Endothelial cell (in vitro differentiated cells): ENCODE data around the gene ATP6V1G1. TPM values are rescaled to one million over a fixed set of nuclear protein-coding genes. Genes with fewer than 3 reads are reported as not detected.

Experiments used
- DNase-seq: peaks from one replicate; pipeline ENCODE4 v3.0.0; 2021; ENCODE audit warnings: low spot score
- H3K27ac Mint-ChIP-seq: one replicate; pipeline ENCODE4 v1.8.0; 2021; ENCODE audit warnings: mixed read lengths, inconsistent platforms; ENCODE audit not compliant: unreplicated experiment
- H3K27me3 Mint-ChIP-seq: one replicate; pipeline ENCODE4 v1.8.0; 2021; ENCODE audit warnings: mild to moderate bottlenecking, moderate library complexity, mixed read lengths, inconsistent platforms; ENCODE audit not compliant: unreplicated experiment
- H3K36me3 Mint-ChIP-seq: one replicate; pipeline ENCODE4 v1.8.0; 2021; ENCODE audit warnings: mild to moderate bottlenecking, low read depth, mixed read lengths, inconsistent platforms; ENCODE audit not compliant: unreplicated experiment
- H3K4me1 Mint-ChIP-seq: one replicate; pipeline ENCODE4 v1.8.0; 2021; ENCODE audit warnings: mild to moderate bottlenecking, mixed read lengths, inconsistent platforms; ENCODE audit not compliant: unreplicated experiment
- H3K4me3 Mint-ChIP-seq: one replicate; pipeline ENCODE4 v1.8.0; 2021; ENCODE audit warnings: mild to moderate bottlenecking, mixed read lengths, inconsistent platforms; ENCODE audit not compliant: unreplicated experiment
- H3K9me3 Mint-ChIP-seq: one replicate; pipeline ENCODE4 v1.8.0; 2021; ENCODE audit warnings: mixed read lengths, inconsistent platforms; ENCODE audit not compliant: unreplicated experiment
- CTCF ChIP-seq: fragments of 200-600 bp; sonication (generic); IDR thresholded peaks from one replicate; pipeline ENCODE4 v1.5.0; 2021; ENCODE audit warnings: antibody characterized with exemption; ENCODE audit not compliant: unreplicated experiment
- long read RNA-seq: library from polyadenylated mRNA; unstranded; transcript quantifications from one replicate; pipeline ENCODE4 v2.0.0, GENCODE V29; 2020; ENCODE audit not compliant: unreplicated experiment
- total RNA-seq: library from RNA; stranded (reverse); fragmentation: NEBNext Ultra II Directional; extraction: Animal tissue kit (Norgen Biotek cat#: 25700); gene quantifications from one replicate; pipeline ENCODE4 v1.2.1, GENCODE V29; 2021; ENCODE audit not compliant: unreplicated experiment

ATP6V1G1 gene
- total RNA-seq = 96.0 TPM
- long read RNA-seq, transcript ATP6V1G1-201 (3 exons, 1,080 nt) = major isoform, 114 of 116 reads
- long read RNA-seq, partial matches to known transcripts = 0 of 116 reads
- long read RNA-seq, other reads (novel, unspliced or antisense) = 2 of 116 reads

- Mint-ChIP-seq H3K9me3 (no peaks in the 10 kb centered on the region), H3K4me3 (peak within 1 kb of the TSS; percentile 99), H3K27ac (peak within 1 kb of the TSS; percentile 95), H3K4me1 (peaks cover 48% of the 10 kb centered on the region), H3K27me3 (peaks cover 11% of the 10 kb centered on the region), H3K36me3 (peaks cover 7% of the 10 kb centered on the region)
- peak; percentile 98 for DNase-seq
- TF ChIP-seq CTCF = no peak
Observed at GRCh38 chr9:114587345-114588202, at the start of gene ATP6V1G1. Gene ATP6V1G1, plus strand, starts transcription at chr9:114587769. Its CDS starts 70 bp downstream, at chr9:114587839.

DNA sequence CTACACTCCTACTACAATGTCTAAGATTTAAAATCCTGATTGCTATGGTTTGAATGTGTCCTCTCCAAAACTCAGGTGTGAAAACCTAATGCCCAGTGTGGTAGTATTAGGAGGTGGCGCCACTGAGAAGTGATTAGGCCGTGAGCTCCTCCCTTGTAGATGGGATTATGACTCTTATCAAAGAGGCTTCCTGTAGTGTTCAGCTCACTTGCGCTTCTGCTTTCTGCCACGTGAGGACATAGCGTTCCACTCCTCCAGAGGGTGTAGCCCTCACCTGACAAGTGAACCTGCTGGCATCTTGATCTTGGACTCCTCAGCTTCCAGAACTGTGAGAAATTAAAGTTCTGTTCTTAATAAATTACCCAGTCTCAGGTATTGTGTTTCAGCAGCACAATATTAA, 49.3 kb upstream of the ATP6V1G1 start:
- Mint-ChIP-seq H3K4me3 (no peak overlapping the region), H3K27me3 (peaks cover 2% of the 10 kb centered on the region), H3K27ac (no peak overlapping the region), H3K9me3 (no peaks in the 10 kb centered on the region), H3K36me3 (no peaks in the 10 kb centered on the region), H3K4me1 (no peaks in the 10 kb centered on the region)
- no peak for DNase-seq
- no peak for TF ChIP-seq CTCF

DNA sequence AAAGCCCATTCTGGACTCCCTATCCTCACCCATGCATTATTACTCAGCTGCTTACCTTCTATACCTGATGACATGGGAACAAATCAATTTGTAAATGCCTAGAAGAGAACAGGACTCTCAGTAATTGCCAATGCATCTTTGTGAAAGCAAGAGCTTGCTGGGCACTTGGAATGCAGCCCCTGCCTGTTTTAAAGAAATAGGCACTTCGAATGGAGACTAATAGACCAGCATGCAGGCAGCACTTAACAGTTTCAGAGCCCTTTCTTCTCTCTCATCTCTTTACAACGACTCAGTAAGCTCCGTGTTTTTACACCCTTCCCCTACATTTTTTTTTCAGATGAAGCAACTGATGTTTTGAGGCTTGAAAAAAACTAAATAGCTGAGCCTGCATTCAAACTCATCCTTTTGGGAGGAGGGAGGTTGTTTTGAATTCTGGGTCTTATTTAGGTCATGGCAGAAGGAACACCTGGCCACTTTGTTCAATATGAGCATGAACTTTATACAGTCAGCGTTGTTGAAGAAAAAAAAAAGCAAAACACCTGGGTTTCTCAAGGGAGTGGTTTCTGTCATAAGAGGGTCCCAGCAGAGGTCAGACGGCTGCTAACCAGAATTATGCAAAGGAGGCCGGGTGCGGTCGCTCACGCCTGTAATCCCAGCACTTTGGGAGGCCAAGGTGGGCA, 47.7 kb upstream of the ATP6V1G1 start:
- H3K36me3 Mint-ChIP-seq = no peaks in the 10 kb centered on the region
- no peaks in the 10 kb centered on the region for H3K9me3 Mint-ChIP-seq
- no peak for DNase-seq
- H3K4me3 Mint-ChIP-seq = no peak overlapping the region
- peaks cover 2% of the 10 kb centered on the region for H3K27me3 Mint-ChIP-seq
- peaks cover 4% of the 10 kb centered on the region for H3K4me1 Mint-ChIP-seq
- TF ChIP-seq CTCF = no peak
- H3K27ac Mint-ChIP-seq = no peak overlapping the region

- DNase-seq = no peak
- no peak for TF ChIP-seq CTCF
- peaks cover 18% of the 10 kb centered on the region for H3K4me1 Mint-ChIP-seq
- H3K27me3 Mint-ChIP-seq = peaks cover 1% of the 10 kb centered on the region
- H3K9me3 Mint-ChIP-seq = no peaks in the 10 kb centered on the region
- no peak overlapping the region for H3K4me3 Mint-ChIP-seq
- no peak overlapping the region for H3K27ac Mint-ChIP-seq
- H3K36me3 Mint-ChIP-seq = no peaks in the 10 kb centered on the region
Observed at GRCh38 chr9:114545055-114545454, 42.5 kb upstream of the ATP6V1G1 start.
